OCI-M2 (cell line): ENCODE results near the gene PPP1R9A.
"Not testable (repeated sequence)": the region's sequence is repeated elsewhere in the genome, so short reads cannot be mapped to it uniquely, and the experiment has no call there.

Source experiments
- DNase-seq: peaks from one replicate; lab custom pipeline; 2025; ENCODE audit not compliant: unreplicated experiment; lab: John Stamatoyannopoulos, UW

PPP1R9A gene

DNA sequence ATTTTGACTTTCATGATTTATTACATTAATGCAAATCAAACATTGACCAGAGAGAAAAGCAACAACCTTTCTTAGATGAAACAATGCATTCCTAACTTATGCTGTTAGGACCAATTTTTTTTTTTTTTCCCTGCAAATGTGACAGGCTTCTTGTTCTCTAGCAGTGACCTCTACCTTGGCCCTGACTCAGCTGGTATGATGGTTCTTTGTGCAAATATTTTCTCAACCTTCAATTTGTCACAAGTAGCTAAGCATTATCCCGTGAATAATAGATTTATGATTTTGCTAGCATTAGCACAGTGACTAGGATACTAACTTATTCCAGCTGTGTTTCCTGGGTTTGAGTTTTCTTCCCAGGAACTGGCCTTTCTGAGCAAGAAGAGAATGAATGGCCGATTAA, 64.9 kb downstream of the PPP1R9A start:
- no peak for DNase-seq

DNA sequence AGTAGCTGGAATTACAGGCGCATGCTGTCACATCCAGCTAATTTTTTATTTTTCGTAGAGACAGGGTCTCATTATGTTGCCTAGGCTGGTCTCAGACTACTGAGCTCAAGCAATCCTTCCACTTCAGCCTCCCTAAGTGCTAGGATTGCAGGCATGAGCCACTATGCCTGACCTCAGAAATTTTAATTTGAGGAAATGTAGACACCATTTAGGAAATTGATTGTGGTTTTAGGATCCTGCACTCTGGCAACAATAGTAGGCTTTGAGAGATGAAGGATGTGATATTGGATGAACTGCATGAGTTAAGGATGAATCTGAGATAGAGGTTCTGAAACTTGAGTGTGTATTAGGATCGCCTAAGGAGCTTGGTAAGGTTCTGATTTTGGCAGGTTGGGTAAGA, 66.5 kb downstream of the PPP1R9A start:
- no peak for DNase-seq

DNA sequence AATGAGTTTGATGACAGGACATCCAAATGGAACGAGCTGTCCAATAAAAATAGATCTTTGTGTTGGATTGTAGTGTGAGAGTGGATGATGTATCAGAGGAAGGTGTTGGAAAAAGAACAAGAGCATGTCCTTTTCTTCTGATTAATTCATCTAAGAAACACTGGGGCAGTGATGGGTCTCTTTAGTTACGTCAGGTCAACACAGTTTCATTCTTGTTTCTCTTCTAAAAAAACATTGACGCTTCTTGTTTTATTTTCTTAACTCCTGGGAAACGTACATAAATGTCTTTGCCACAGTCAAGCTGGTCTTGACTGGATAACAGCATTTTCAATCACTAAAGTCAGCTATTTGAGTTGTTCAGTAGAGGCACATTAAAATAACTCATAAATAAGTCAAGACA, 67.0 kb downstream of the PPP1R9A start:
- no peak for DNase-seq

DNA sequence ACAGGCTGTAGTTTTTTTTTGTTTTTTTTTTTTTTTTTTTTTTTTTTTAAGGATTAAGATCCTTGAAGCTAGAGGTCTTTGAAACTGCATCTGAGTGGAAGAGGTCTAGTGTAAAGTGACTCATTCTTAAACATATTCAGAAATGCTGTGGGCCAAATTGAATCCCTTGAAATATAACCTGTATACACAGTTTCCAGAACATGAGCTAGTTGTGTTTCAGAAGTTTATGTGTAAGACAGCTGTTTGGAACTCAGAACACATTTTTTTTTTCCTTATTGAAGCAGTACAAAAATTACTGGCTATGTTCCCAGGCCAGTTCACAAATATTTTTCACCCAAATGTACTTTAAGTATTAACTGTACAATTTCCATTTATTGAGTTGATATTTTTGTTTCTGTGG, 67.9 kb downstream of the PPP1R9A start:
- DNase-seq: no peak

DNA sequence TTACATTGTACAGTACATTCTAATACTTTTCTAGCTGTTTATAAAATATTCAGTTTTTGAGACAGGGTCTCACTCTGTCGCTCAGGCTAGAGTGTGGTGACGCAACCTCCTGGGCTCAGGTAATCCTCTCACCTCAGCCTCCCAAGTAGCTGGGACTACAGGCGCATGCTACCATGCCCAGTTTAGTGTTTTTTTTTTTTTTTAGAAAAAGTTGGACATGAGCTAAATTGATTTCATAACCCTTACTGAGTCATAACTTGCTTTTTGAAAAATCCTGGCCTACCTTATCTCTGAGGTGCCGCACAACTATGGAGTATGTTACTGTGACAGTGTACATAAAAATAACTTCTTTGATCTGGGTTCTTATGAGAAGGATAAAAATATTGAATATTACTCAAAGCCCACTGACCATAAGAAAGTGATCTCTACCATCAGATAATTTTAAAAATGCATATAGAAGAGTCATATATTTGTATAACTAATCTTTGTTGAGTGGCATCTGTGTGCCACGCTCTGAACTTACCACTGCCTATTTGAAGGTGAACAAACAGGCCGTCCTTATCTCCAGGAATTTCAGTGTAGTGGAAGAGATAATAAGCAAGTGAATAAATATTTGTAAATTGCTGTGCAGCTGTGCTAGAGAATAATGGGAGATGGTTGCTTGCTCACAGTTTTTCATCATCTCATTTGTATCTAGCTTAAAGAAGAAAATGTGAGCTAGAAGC, 73.2 kb downstream of the PPP1R9A start:
- no peak for DNase-seq

DNA sequence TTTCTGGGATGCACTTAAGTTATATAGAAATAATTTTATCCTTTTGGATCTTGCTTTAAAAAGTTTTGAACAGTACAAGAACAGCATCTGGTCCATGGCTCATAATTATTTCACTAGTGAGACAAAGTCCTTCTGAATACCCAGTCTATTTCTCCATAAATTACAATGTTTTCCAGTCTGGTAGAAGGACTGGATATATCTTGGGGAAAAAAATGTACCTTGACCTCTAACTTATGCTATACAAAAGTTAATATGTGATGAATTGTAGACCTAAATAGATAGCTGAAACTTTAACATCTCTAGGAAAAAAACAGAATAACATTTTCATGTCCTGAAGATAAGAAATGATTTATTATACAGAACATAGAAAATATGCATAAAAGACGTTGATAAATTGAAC, 88.5 kb downstream of the PPP1R9A start:
- DNase-seq: no peak

DNA sequence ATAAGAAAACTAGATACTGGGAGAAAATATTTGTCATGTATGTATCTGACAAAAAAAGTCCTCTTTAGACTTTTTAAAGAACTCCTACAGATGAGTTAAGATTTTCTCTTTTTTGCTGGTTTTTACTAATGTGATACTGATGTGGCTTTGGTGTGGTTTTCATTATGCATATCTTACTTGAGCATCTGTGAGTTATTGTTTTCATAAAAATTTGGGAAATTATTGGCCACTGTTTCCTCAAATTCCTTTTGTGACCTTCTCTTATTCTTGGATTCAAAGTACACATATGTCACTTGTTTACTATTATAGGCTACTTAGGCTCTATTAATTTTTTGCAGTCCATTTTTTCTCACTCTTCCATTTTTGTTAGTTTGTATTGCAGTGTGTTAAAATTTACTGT, 89.0 kb downstream of the PPP1R9A start:
- no peak for DNase-seq

DNA sequence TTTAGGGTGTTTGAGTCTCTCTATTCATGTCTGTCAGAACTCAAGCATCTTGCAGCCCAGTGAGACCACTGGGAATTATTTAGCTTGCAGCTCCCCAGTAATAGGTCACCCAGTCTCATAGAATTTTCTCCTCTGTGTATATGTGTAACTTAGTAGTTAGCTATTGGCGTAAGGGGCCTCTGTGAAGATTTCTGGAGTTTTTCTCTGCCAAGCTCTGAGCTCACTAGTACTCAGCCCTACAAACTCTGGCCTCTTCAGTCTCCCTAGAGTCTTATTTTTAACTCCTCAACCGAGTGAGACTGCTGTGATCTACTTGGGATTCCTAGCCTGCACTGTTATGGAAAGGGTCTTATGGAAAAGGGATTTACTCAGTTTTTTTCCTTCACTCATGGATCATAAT, 90.2 kb downstream of the PPP1R9A start:
- DNase-seq: no peak

DNA sequence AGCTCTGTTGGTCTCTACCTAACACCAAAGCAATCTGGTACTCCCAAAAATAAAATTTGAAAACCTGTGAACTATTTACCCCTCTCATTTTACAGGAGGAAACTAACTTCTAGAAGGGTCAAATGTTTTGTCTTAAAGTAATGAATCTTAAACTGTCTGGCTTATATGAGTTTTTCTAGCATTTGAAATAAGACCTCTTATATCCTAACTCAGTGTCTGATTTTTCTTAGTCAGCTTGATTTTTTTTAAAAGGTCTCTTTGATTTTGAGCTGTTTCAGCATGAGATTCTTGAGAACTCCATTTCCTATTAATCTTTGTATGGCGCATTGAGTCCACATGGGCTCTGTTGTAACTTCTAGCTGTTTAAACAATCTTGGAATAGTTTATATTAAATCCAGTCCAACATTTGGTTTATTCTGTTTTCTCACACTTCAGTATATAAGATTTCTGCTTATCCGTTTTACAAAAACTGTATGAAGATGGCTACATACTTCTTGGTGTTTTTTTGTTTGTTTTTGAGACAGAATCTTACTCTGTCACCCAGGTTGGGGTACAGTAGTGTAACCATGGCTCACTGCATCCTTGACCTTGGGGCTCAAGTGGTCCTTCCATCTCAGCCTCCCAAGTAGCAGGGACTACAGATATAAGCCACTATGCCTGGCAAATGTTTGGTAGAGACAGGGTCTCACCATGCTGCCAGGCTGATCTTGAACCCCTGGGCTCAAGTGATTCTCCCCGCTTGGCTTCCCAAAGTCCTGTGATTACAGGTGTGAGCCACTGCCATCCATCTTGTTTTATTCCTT, 91.1 kb downstream of the PPP1R9A start:
- DNase-seq: no peak

DNA sequence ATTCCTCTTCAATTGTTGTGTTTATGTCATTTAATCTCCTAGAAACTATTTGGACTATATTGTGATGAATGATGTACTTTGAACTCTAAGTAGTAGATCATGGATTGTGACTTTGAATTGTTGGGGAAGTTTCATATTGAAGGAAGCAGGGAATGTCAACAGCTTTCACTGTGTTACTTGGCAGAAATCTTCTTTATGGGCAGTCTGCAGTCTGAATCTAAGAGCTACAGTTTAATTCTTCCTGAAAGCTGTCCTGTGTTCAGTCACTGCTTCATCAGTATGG, 91.6 kb downstream of the PPP1R9A start:
- DNase-seq: no peak

DNA sequence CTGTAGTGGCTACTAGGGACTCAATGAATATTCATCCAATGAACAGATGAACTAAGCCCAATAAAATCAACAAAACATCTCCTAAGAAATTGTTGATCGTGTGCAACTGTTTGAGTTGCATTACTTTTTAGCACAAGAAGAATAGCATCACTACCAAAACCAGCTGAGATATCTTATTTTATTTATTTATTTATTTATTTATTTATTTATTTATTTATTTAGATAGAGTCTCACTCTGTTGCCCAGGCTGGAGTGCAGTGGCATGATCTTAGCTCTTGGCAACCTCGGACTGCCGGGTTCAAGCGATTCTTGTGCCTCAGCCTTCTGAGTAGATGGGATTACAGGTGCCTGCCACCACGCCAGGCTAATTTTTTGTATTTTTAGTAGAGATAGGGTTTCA, 92.2 kb downstream of the PPP1R9A start:
- not testable (repeated sequence) for DNase-seq

DNA sequence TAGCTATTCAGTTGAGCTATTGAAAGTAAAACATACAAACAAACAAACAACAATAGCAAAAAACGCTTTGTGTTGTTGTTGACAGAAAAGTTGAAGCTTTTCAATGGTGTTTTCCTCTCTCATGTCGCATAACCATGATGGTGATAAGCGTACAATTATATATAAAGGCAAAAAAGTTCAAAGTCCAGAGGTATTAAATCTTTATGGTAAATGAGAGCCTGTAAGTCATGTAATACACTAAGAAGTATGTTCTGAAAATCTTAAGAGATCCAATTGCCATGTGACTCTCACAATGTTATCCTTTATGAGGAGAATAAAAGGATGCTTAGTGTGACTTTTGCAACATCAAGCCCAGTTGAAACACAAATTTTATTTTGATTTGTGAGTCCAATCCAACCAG, 93.9 kb downstream of the PPP1R9A start:
- no peak for DNase-seq

DNA sequence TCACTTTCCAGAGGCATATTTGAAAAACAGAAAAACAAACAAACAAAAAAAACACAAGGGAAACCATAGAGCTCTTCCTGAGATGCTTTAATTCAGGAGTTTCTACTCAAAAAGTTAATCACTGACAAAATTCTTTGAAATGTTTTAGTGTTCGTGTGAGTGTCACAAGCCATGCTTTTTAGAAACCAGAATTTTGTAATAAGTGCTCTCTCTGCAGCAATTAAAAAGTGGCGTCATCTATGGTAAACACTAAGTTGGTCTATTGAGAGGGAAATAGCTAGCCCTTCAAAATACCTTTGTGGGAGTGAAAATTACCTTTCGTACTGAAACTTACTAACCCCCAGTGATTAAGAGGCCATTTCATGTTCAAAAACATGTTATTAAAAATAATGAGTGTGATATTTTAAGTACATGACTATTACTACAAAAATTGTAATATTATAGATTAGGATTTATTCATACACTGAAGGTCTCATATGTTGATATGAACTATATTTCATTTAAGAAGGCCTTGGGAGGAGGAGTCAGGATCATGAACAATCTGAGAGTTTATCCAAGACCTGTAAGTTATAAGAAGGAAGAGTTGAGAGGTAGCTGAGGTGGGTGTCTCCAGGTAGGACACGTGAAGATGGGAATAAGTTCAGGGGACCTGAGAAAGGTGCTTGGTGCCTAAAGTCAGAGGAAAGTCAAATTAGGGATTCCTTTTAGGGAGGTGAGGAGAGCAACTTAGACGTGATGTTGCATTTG, 94.6 kb downstream of the PPP1R9A start:
- no peak for DNase-seq

DNA sequence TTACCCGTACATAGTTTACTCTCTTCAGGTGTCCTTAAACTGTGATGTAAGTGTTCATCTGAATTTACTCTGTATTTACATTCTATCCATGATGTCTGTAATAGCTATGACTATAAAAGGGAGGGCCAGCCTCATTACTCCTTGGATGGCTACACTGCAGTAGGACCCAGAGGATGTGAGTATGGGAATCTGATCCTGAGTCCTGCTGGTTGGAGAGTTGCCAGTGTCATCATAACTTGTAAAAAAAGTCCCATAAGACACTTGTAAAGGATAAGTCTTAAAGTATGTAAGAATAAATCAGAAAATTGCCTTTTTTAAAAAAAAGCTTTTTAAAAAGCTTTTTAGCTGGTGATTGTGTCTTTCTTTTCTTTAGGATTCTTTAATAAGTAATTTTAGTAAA, 95.4 kb downstream of the PPP1R9A start:
- no peak for DNase-seq

DNA sequence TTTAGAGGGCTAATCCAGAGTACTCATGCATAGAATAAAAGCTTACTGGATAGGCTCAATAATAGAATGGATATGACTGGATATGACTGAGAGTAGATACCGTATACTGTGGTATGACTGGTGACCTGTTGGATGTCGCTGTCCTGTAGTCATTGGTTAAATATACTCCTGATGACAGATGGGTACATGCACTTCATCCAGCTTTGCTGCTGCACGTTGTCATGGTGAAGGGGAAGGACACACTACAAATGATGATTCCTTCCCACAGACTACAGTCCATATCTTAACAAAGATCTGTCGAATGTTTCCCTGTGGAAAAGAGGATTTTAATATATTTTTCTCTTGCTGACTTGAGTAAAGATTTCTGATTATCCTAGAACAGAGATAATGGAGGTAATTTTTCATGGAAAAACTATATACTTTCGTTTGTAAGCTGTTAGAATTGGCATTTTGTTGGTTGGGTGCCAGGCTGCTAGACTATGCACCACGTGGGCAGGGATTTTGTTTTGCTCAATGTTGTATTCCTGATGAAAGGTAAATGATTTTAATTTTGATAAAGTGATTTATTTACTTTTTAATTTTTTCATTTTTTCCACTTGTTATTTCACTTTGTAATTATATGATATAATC, 97.3 kb downstream of the PPP1R9A start:
- no peak for DNase-seq

DNA sequence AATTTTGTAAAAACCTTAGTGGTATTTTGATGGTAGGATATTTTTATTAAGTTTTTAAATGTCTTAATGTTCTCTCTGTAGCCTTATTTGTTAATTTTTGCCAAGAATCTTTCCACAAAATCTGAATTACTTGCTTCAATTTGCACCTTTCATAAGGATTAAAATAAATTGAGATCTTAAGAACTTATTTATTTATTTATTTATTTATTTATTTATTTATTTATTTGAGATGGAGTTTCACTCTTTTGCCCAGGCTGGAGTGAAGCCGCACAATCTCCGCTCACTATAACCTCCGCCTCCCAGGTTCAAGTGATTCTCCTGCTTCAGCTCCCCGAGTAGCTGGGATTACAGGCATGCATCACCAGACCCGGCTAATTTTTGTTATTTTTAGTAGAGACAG, 98.6 kb downstream of the PPP1R9A start:
- no peak for DNase-seq

DNA sequence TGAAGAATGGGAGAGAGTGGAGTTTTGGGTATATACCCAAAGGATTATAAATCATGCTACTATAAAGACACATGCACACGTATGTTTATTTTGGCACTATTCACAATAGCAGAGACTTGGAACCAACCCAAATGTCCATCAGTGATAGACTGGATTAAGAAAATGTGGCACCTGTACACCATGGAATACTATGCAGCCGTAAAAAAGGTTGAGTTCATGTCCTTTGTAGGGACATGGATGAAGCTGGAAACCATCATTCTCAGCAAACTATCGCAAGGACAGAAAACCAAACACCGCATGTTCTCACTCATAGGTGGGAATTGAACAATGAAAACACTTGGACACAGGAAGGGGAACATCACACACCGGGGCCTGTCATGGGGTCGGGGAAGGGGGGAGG, 101.4 kb downstream of the PPP1R9A start:
- not testable (repeated sequence) for DNase-seq

DNA sequence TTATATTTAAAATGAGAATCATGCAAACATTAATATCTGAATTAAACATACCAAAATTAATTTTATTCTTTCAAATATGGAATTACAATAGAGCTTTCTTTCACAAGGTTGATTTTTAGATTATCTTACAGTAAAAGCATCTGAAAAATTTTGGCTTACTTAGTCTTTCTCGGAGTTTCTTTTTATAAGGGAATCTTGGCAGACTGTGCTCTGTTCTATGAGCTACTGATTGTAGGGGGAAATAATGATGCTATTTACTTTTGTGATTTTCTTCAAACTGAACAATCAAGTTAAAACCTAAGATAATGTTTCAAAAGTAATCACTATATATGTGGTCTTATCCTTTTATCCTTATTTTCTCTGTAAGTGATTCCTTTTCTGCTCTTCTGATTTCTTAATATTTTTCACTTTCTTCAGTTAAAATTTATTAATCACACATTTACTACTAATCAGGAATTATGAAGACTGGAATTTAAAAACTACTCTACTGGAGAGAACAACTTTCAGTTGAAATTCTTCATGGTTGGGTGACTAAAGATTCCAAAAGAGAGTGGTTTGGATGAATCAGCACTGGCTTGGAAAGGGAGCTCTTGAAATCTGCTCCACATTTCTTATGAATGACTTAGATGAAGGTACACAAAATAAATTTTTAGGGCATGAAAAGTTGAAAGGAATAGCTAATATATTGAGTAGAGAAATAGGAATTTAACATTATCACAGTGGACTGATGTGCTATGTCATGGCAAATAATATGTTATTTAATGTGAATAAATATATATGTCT, 103.9 kb downstream of the PPP1R9A start:
- DNase-seq: no peak

DNA sequence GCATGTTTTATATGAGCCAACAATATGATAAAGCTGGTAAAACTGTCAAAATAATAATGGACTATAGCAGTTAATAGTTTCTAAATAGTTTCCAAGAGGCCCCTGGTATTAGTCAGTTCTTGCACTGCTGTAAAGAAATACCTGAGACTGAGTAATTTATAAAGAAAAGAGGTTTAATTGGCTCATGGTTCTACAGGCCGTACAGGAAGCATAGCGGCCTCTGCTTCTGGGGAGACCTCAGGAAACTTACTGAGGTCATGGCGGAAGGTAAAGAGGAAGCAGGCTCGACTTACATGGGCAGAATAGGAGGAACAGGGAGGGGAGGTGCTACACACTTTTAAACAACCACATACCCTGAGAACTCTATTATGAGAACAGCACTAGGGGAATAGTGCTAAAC, 104.6 kb downstream of the PPP1R9A start:
- DNase-seq: no peak

DNA sequence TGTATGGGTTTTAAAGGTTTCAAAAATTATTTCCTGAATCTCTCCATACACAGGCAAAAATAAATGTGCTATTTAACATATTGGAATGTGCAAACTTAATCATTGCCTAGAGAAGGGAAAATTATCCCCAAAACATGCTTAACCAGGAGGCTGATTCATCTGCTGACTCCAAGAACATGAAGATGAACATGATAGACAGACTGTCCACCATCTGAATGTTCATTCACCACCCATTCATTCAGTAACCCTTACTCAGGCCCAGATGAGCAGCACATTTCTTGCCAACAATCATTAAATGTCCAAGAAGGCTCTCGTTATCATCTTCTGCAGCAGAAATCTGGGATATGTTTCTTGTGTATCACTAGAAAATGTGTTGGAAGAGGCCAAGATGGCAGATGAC, 110.6 kb downstream of the PPP1R9A start:
- DNase-seq: no peak

DNA sequence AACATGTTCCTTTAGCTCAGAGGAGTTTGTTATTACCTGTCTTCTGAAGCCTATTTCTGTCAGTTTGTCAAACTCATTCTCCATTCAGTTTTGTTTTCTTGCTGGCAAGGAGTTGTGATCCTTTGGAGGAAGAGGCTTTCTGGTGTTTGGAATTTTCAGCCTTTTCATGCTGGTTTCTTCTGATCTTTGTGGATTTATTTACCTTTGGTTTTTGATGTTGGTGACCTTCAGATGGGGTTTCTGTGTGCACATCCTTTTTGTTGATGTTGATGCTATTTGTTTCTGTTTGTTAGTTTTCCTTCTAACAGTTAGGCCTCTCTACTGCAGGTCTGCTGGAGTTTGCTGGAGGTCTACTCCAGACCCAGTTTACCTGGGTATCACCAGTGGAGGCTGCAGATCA, 118.6 kb downstream of the PPP1R9A start:
- DNase-seq: no peak
